HFFc6 (cell line): ENCODE data around the gene OR2Y1. TPM values are rescaled to one million over a fixed set of nuclear protein-coding genes. Genes with fewer than 3 reads are reported as not detected.
"Not testable (repeated sequence)": the region's sequence is repeated elsewhere in the genome, so short reads cannot be mapped to it uniquely, and the experiment has no call there.

Source experiments
- DNase-seq: peaks from one replicate; pipeline ENCODE4 v3.0.0-alpha.2; 2018
- H3K27ac Mint-ChIP-seq: 2 replicates; pipeline ENCODE4 v1.8.0; 2020; ENCODE audit warnings: mild to moderate bottlenecking, mixed read lengths
- H3K27me3 Mint-ChIP-seq: 2 replicates; pipeline ENCODE4 v1.8.0; 2021; ENCODE audit warnings: mild to moderate bottlenecking, moderate library complexity, mixed read lengths; ENCODE audit not compliant: insufficient read depth
- H3K36me3 Mint-ChIP-seq: 2 replicates; pipeline ENCODE4 v1.8.0; 2021; ENCODE audit warnings: low read depth, mixed read lengths
- H3K4me1 Mint-ChIP-seq: 2 replicates; pipeline ENCODE4 v1.8.0; 2020; ENCODE audit warnings: low read depth, mixed read lengths
- H3K4me3 Mint-ChIP-seq: 2 replicates; pipeline ENCODE4 v1.8.0; 2020; ENCODE audit warnings: mild to moderate bottlenecking, moderate library complexity, mixed read lengths
- H3K9me3 Mint-ChIP-seq: 2 replicates; pipeline ENCODE4 v1.8.0; 2020; ENCODE audit warnings: mild to moderate bottlenecking, mixed read lengths
- CTCF ChIP-seq: fragments of 200-600 bp; sonication (generic); IDR thresholded peaks from 2 replicates; pipeline ENCODE4 v1.5.0; 2021; ENCODE audit warnings: antibody characterized with exemption, mild to moderate bottlenecking
- total RNA-seq, 6 experiments: library from RNA; stranded (reverse); fragmentation: NEBNext Ultra II Directional; extraction: Animal tissue kit (Norgen Biotek cat#: 25700); gene quantifications; 2 replicates in 1 of 6; 3 replicates in 5 of 6; pipeline ENCODE4 v1.2.3, GENCODE V29; 2021

OR2Y1 gene
- total RNA-seq, 6 experiments from 2014 or later = not detected

- peak; percentile 29 for DNase-seq
- TF ChIP-seq CTCF = peak; percentile 82
- H3K36me3 Mint-ChIP-seq = no peaks in the 10 kb centered on the region
- H3K9me3 Mint-ChIP-seq = no peaks in the 10 kb centered on the region
- no peak overlapping the region for H3K4me3 Mint-ChIP-seq
- H3K27me3 Mint-ChIP-seq = peaks cover 2% of the 10 kb centered on the region
- H3K27ac Mint-ChIP-seq = no peak overlapping the region
- no peaks in the 10 kb centered on the region for H3K4me1 Mint-ChIP-seq
Observed at GRCh38 chr5:180718810-180719453, 20.9 kb downstream of the OR2Y1 start.

- H3K27ac Mint-ChIP-seq = no peak overlapping the region
- TF ChIP-seq CTCF = no peak
- DNase-seq = no peak
- H3K4me1 Mint-ChIP-seq = no peaks in the 10 kb centered on the region
- H3K4me3 Mint-ChIP-seq = no peak overlapping the region
- H3K9me3 Mint-ChIP-seq = no peaks in the 10 kb centered on the region
- no peaks in the 10 kb centered on the region for H3K36me3 Mint-ChIP-seq
- H3K27me3 Mint-ChIP-seq = peaks cover 2% of the 10 kb centered on the region
Observed at GRCh38 chr5:180717989-180718388, 21.9 kb downstream of the OR2Y1 start.

- DNase-seq = no peak
- H3K27ac Mint-ChIP-seq = no peak overlapping the region
- TF ChIP-seq CTCF = no peak
- H3K36me3 Mint-ChIP-seq = no peaks in the 10 kb centered on the region
- H3K27me3 Mint-ChIP-seq = peaks cover 6% of the 10 kb centered on the region; the same call in 1 of the 2 replicates
- no peak overlapping the region for H3K4me3 Mint-ChIP-seq
- peaks cover 9% of the 10 kb centered on the region; the same call in 1 of the 2 replicates for H3K9me3 Mint-ChIP-seq
- H3K4me1 Mint-ChIP-seq = no peaks in the 10 kb centered on the region
Observed at GRCh38 chr5:180704362-180704761, 35.5 kb downstream of the OR2Y1 start.

GRCh38 chr5:180703912-180704311 lies 35.9 kb downstream of the OR2Y1 start:
- no peak overlapping the region for H3K27ac Mint-ChIP-seq
- H3K4me3 Mint-ChIP-seq = no peak overlapping the region
- H3K36me3 Mint-ChIP-seq = no peaks in the 10 kb centered on the region
- H3K9me3 Mint-ChIP-seq = peaks cover 9% of the 10 kb centered on the region; the same call in 1 of the 2 replicates
- DNase-seq = no peak
- TF ChIP-seq CTCF = no peak
- peaks cover 6% of the 10 kb centered on the region; the same call in 1 of the 2 replicates for H3K27me3 Mint-ChIP-seq
- H3K4me1 Mint-ChIP-seq = no peaks in the 10 kb centered on the region

GRCh38 chr5:180703371-180703770 lies 36.5 kb downstream of the OR2Y1 start:
- not testable (repeated sequence) for H3K4me3 Mint-ChIP-seq, H3K36me3 Mint-ChIP-seq, H3K4me1 Mint-ChIP-seq, H3K27me3 Mint-ChIP-seq, H3K9me3 Mint-ChIP-seq, H3K27ac Mint-ChIP-seq, DNase-seq

- DNase-seq, H3K4me3 Mint-ChIP-seq, H3K4me1 Mint-ChIP-seq, H3K27ac Mint-ChIP-seq, H3K27me3 Mint-ChIP-seq, H3K36me3 Mint-ChIP-seq, H3K9me3 Mint-ChIP-seq: not testable (repeated sequence)
Observed at GRCh38 chr5:180700440-180700839, 39.4 kb downstream of the OR2Y1 start.
